ENCODE measurements around the gene XRCC1. TPM values are rescaled to one million over a fixed set of nuclear protein-coding genes. Genes with fewer than 3 reads are reported as not detected.

The XRCC1 gene
- polyA plus RNA-seq, 1 donor from 2014 or later, result 18.6 TPM

DNA sequence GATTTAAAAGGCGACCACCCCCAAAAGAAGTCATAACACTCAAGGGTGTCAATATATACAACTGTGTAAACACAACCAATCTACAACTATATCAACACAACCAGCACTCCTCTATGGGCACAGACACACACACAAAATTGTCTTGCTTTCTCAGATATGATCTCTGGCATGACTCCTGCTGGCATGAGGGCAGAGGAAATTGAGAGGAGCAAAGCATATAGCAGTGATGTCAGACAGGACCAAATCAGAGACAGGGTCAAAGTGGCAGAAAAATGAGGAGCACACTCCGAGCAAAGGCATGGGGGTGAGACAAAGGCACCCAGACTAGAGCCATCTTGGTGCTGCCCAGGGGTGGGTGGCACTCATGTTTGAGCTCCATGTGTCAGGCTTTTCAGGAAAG lies 11.0 kb upstream of the XRCC1 start:
- Histone ChIP-seq H2AFZ (ENCODE audit: low read depth, low read length) (no peak overlapping the region), H3K79me2 (replicated peaks; ENCODE audit: insufficient read depth, low read length) (no peaks in the 10 kb centered on the region), H3K27ac (ENCODE audit: low read length) (no peak overlapping the region), H3K4me2 (ENCODE audit: low read length) (no peak overlapping the region), H3K9ac (ENCODE audit: low read length) (no peak overlapping the region), H4K20me1 (ENCODE audit: insufficient read depth) (no peaks in the 10 kb centered on the region), H3K36me3 (ENCODE audit: insufficient read depth, low read length) (peaks cover 7% of the 10 kb centered on the region), H3K9me3 (ENCODE audit: low read length) (no peaks in the 10 kb centered on the region), H3F3A (ENCODE audit: insufficient read depth, low read length, poor library complexity, severe bottlenecking) (no peaks in the 10 kb centered on the region), H3K4me3 (ENCODE audit: low read length) (no peak overlapping the region), H3K27me3 (ENCODE audit: insufficient read depth, low read depth, low read length) (no peaks in the 10 kb centered on the region), H3K9me2 (ENCODE audit: insufficient read depth, low read length) (no peaks in the 10 kb centered on the region)
- TF ChIP-seq RAD21 (conservative IDR thresholded peaks at IDR 0.05), result no peak
- TF ChIP-seq EP300 (conservative IDR thresholded peaks at IDR 0.05; ENCODE audit: poor library complexity, severe bottlenecking), result no peak
- no peak for TF ChIP-seq TAF1 (IDR thresholded peaks at IDR 0.05; ENCODE audit: low read depth)
- TF ChIP-seq MXI1 (conservative IDR thresholded peaks at IDR 0.05; ENCODE audit: poor library complexity, severe bottlenecking), result no peak
- TF ChIP-seq SMC3 (conservative IDR thresholded peaks at IDR 0.05; ENCODE audit: poor library complexity), result no peak

DNA sequence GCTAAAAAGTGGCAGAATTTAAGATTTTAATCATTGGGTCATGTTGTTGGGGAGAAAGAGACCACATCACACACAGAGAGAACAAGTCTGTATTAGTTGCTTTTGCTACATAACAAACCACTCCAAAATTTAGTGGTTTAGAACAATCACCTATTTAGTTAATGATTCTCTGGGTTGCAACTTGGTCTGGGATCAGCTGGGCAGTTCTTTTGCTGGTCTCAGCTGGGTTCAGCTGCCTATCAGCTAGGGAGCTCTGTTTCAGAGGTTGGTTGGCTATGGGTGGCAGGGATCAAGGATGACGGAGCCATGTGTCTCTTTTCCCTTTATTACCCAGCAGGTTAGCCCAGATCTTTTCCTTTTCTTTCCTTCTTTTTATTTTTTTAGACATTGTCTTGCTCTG lies 9.2 kb upstream of the XRCC1 start:
- H3K4me2 ChIP-seq (ENCODE audit: low read length), result no peak overlapping the region
- no peak overlapping the region for H3K9ac ChIP-seq (ENCODE audit: low read length)
- H3K9me2 ChIP-seq (ENCODE audit: insufficient read depth, low read length), result no peaks in the 10 kb centered on the region
- no peaks in the 10 kb centered on the region for H4K20me1 ChIP-seq (ENCODE audit: insufficient read depth)
- H2AFZ ChIP-seq (ENCODE audit: low read depth, low read length), result no peak overlapping the region
- H3K36me3 ChIP-seq (ENCODE audit: insufficient read depth, low read length), result peaks cover 7% of the 10 kb centered on the region
- no peak for TF ChIP-seq REST (IDR thresholded peaks at IDR 0.05; ENCODE audit: borderline replicate concordance)
- TF ChIP-seq RAD21 (conservative IDR thresholded peaks at IDR 0.05), result no peak
- TF ChIP-seq TAF1 (IDR thresholded peaks at IDR 0.05; ENCODE audit: low read depth), result no peak
- TF ChIP-seq POLR2AphosphoS5 (IDR thresholded peaks at IDR 0.05), result no peak
- TF ChIP-seq CTCF (IDR thresholded peaks at IDR 0.05; ENCODE audit: poor library complexity, severe bottlenecking), result no peak
- TF ChIP-seq MXI1 (conservative IDR thresholded peaks at IDR 0.05; ENCODE audit: poor library complexity, severe bottlenecking), result no peak
- no peak for TF ChIP-seq EZH2 (IDR thresholded peaks at IDR 0.05; ENCODE audit: borderline replicate concordance, insufficient read depth, low read length, poor library complexity, severe bottlenecking)
- no peak for TF ChIP-seq SMC3 (conservative IDR thresholded peaks at IDR 0.05; ENCODE audit: poor library complexity)
- TF ChIP-seq EP300 (conservative IDR thresholded peaks at IDR 0.05; ENCODE audit: poor library complexity, severe bottlenecking), result no peak
- H3K79me2 ChIP-seq (replicated peaks; ENCODE audit: insufficient read depth, low read length), result no peaks in the 10 kb centered on the region
- no peaks in the 10 kb centered on the region for H3K9me3 ChIP-seq (ENCODE audit: low read length)
- no peak overlapping the region for H3K27ac ChIP-seq (ENCODE audit: low read length)
- H3K27me3 ChIP-seq (ENCODE audit: insufficient read depth, low read depth, low read length), result no peaks in the 10 kb centered on the region
- H3F3A ChIP-seq (ENCODE audit: insufficient read depth, low read length, poor library complexity, severe bottlenecking), result no peaks in the 10 kb centered on the region
- H3K4me3 ChIP-seq (ENCODE audit: low read length), result no peak overlapping the region

Measured in neural cell (in vitro differentiated cells).